Measurements from ENCODE around the gene PLCH1.

- TF ChIP-seq POLR2A (IDR thresholded peaks at IDR 0.05) = no peak
- TF ChIP-seq, protein P1, sequence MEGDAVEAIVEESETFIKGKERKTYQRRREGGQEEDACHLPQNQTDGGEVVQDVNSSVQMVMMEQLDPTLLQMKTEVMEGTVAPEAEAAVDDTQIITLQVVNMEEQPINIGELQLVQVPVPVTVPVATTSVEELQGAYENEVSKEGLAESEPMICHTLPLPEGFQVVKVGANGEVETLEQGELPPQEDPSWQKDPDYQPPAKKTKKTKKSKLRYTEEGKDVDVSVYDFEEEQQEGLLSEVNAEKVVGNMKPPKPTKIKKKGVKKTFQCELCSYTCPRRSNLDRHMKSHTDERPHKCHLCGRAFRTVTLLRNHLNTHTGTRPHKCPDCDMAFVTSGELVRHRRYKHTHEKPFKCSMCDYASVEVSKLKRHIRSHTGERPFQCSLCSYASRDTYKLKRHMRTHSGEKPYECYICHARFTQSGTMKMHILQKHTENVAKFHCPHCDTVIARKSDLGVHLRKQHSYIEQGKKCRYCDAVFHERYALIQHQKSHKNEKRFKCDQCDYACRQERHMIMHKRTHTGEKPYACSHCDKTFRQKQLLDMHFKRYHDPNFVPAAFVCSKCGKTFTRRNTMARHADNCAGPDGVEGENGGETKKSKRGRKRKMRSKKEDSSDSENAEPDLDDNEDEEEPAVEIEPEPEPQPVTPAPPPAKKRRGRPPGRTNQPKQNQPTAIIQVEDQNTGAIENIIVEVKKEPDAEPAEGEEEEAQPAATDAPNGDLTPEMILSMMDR (IDR thresholded peaks at IDR 0.05) = no peak
Measured at GRCh38 chr3:155492841-155493240, 252.0 kb downstream of the PLCH1 start.

All from adrenal gland (tissue), 5 donors.